GM18519 (cell line): ENCODE results near the gene TIMMDC1.
"Not testable (repeated sequence)": the region's sequence is repeated elsewhere in the genome, so short reads cannot be mapped to it uniquely, and the experiment has no call there.

Experiments used
- ATAC-seq: cut with Tn5 transposase; IDR thresholded peaks from one replicate; pipeline ENCODE4 v1.9.1; 2021; ENCODE audit warnings: mild to moderate bottlenecking, moderate library complexity; ENCODE audit not compliant: unreplicated experiment, low FRiP score

Gene TIMMDC1

GRCh38 chr3:119508172-119508845 lies 10.0 kb downstream of the TIMMDC1 start:
- no peak for ATAC-seq

- ATAC-seq = no peak
Observed at GRCh38 chr3:119510690-119511089, 12.3 kb downstream of the TIMMDC1 start.

GRCh38 chr3:119514637-119515036 lies 16.3 kb downstream of the TIMMDC1 start:
- no peak for ATAC-seq

GRCh38 chr3:119517112-119517511 lies 18.8 kb downstream of the TIMMDC1 start:
- ATAC-seq = no peak

GRCh38 chr3:119518026-119518425 lies 19.7 kb downstream of the TIMMDC1 start:
- no peak for ATAC-seq

GRCh38 chr3:119524931-119525662 lies 26.8 kb downstream of the TIMMDC1 start:
- no peak for ATAC-seq

- ATAC-seq = no peak
Observed at GRCh38 chr3:119527714-119528113, 29.4 kb downstream of the TIMMDC1 start.

GRCh38 chr3:119529883-119530282 lies 31.5 kb downstream of the TIMMDC1 start:
- ATAC-seq = no peak

GRCh38 chr3:119530456-119530855 lies 32.1 kb downstream of the TIMMDC1 start:
- no peak for ATAC-seq

GRCh38 chr3:119531151-119531550 lies 32.8 kb downstream of the TIMMDC1 start:
- ATAC-seq = no peak

- ATAC-seq = no peak
Observed at GRCh38 chr3:119534296-119534695, 35.9 kb downstream of the TIMMDC1 start.

GRCh38 chr3:119536757-119537156 lies 38.4 kb downstream of the TIMMDC1 start:
- ATAC-seq = no peak

GRCh38 chr3:119538772-119539171 lies 40.4 kb downstream of the TIMMDC1 start:
- no peak for ATAC-seq

GRCh38 chr3:119541547-119541946 lies 43.2 kb downstream of the TIMMDC1 start:
- ATAC-seq = no peak

GRCh38 chr3:119542168-119542767 lies 43.9 kb downstream of the TIMMDC1 start:
- no peak for ATAC-seq

- ATAC-seq = no peak
Observed at GRCh38 chr3:119543147-119543546, 44.8 kb downstream of the TIMMDC1 start.

GRCh38 chr3:119547227-119547626 lies 48.9 kb downstream of the TIMMDC1 start:
- no peak for ATAC-seq

- no peak for ATAC-seq
Observed at GRCh38 chr3:119548341-119548740, 50.0 kb downstream of the TIMMDC1 start.

GRCh38 chr3:119550192-119550910 lies 52.0 kb downstream of the TIMMDC1 start:
- ATAC-seq = no peak

- ATAC-seq = no peak
Observed at GRCh38 chr3:119551598-119551997, 53.3 kb downstream of the TIMMDC1 start.

GRCh38 chr3:119552928-119553327 lies 54.6 kb downstream of the TIMMDC1 start:
- ATAC-seq = not testable (repeated sequence)
